Posterior vena cava (tissue), 2 donors: Measurements from ENCODE around the gene ANKRD31. TPM values are rescaled to one million over a fixed set of nuclear protein-coding genes. Genes with fewer than 3 reads are reported as not detected.

ENCODE experiments used
- DNase-seq: peaks from one replicate; pipeline ENCODE4 v3.0.0-alpha.2; 2020; ENCODE audit warnings: low spot score
- intact Hi-C, 2 donors: fragments of 100-400 bp; cut with DNase I; formaldehyde crosslinking; loops; one replicate each; pipeline versions ENCODE4 v1.14.1 to v1.14.2; 2022 to 2023
- total RNA-seq, 2 donors: library from RNA; stranded (reverse); fragmentation: NEBNext Ultra II Directional; extraction: Animal tissue kit (Norgen Biotek cat#: 25700); gene quantifications; one replicate each; pipeline ENCODE4 v1.2.1, GENCODE V29; 2021
- donor health status: DM: yes; HTN: yes; CAD: no.
- donor health status: DM: yes; HTN: yes; CAD: no.

ANKRD31 gene
- total RNA-seq, 2 donors from 2014 or later: 0.19 to 0.42 TPM

GRCh38 chr5:75049456-75050351, 187.0 kb downstream of the ANKRD31 start:
- DNase-seq: no peak
- intact Hi-C loops: no loop called here

DNA sequence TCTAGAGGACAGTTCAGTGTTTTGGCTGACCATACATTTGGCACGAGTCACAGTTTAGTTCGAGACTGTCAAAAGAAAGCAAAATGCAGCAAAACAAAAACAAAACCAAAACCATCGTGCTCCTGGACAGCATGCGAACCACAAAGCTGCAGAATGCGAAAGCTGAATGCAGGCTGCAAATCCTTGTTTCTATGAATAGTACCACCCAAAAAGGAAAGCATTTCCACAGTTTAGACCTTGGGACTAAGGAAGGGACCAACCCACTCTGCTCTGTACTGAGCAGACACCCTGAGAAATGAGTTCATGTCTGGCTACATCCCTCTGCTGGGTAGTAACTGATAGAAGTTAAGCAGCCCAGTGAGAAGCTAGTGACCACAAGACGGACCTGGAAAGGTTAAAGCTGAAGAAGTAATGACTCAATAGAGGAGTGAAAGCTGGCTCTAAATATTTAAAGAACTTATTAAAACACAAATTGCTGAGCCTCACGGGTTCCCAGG, 188.2 kb downstream of the ANKRD31 start:
- intact Hi-C loops: no loop called here
- DNase-seq: no peak

DNA sequence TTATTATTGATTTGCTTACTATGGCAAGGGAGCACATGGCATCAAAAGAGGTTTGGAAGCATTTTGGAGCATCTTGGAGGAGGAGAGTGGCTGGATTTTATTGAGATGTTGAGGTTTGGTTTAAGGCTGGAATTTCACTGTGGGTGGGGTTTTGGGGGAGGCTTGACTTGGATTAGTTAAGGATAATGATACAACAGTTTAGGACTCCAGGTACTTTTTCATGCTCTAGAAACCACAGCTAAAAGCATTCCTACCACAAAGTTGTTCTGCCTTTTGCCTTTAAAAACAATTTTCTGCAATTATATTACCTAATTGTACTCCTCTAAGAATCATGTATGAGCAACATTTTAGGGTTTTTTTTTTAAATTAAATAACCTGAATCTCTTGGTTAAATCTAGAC, 189.3 kb downstream of the ANKRD31 start:
- intact Hi-C loops: no loop called here
- DNase-seq: no peak

DNA sequence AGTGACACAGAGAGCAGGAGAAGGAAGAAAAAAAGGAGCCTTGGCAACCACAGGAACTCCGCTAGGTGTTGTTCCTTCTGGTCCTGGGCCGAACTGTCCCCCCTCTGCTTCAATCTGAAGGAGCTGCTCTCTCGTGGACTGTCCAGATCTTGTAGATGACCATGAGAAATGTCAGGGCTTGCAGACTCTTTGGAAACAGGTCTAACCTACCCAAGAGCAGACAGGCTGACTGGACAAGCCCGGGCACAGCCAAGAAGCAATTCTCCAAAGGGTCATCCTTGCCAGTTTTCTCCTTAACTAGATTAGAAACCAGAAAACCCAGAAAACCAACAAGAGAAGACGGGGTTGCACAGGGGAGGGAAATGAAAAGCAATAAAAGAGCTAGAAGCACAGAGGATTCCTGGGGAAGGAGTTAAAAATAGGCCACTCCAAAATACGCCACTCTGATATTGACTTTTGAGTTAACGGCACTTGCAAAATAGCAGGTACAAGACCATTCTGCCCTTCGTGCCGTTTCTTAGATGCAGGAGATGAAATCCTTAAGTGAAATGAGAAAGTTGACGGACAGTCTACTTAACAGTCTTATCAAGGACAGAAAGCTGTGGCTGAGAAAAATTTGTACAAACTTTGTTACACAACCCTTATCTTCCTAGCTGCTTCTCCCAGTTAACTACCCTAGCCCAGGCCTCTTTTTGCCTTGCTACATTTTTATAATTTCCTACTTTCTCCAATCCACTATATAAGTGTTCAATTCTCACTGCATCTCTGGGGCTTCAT, 190.1 kb downstream of the ANKRD31 start:
- intact Hi-C loops: no loop called here
- DNase-seq: no peak

- DNase-seq: no peak
- intact Hi-C loops: no loop called here
Measured at GRCh38 chr5:75045071-75045470, 191.6 kb downstream of the ANKRD31 start.

DNA sequence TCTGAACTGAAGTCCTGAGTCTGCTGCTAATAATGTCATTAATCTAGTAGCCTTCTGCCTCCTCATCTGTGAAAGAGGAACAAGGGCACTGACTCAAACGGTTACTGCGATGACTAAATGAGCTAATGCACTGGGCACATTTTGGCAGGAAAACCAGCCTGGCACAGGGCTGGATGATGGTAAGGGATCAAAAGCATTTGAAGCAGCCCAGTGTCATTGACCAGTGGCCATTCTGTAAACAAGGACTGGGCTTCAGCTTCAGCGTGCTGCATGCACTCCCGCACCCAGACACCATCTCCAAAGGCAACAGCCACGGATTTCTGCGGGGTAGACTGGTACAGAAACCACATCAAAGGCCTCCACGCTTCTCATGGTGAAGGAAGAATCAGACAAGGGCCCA, 192.3 kb downstream of the ANKRD31 start:
- no peak for DNase-seq
- intact Hi-C loops: no loop called here

DNA sequence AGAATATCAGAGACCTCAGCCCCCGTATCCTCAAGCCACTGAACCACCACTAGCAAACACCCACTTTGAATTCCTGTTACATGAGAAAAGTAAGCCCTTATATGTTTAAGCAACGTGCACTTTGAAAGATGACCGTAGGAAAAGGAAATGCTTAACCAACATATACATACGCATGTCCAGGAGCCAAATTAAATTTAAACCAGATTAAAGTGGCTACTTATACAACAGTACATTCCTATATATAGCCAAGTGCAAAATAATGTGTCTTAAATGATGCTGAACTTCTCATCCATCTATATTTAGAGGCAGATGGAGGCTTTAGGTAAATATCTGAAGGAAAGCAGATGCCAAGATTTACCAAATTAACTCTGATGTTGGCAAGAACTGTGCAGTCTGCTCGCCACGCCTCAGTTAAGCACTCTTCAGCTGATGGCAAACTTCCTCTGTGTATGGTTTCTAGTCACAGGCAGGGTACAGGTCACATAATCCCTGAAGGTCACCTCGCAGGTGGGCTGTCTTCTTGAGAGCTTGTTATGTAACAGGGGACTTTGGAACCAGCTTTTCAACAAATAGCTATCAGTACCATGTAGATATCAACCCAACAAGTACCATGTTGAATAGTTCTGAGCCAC, 192.9 kb downstream of the ANKRD31 start:
- DNase-seq: no peak
- intact Hi-C loops: no loop called here

DNA sequence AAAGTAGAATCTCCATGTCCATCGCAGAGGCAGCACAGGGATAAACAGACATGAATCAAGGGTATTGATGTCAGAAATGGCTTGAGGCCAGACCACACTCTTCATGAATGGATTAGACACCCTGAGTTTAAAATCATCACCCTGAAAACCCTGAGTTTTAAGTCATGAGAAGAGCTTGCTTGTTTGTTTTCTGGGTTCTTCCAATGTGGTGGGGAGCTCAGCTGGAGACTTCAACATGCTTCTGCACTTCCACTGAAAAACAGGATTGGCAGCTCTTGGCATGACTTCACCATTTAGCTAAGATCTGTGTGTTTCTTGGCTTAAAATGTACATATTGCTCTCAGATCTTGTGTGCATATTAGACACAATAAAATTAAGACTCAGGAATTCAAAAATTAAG, 194.2 kb downstream of the ANKRD31 start:
- intact Hi-C loops: no loop called here
- DNase-seq: no peak

- DNase-seq: no peak
- intact Hi-C loops: no loop called here
Measured at GRCh38 chr5:75040973-75041372, 195.7 kb downstream of the ANKRD31 start.

- intact Hi-C loops: loop anchor here in 1 of 2 donors (10.0 kb wide), 1 partner anchor 1858 kb away; no protein-coding TSS in a partner anchor
- DNase-seq: no peak
Measured at GRCh38 chr5:75037106-75037505, 199.6 kb downstream of the ANKRD31 start.

- no peak for DNase-seq
- intact Hi-C loops: loop anchor here in 1 of 2 donors (10.0 kb wide), 1 partner anchor 1861 kb away; no protein-coding TSS in a partner anchor
Measured at GRCh38 chr5:75034137-75034739, 202.4 kb downstream of the ANKRD31 start.

DNA sequence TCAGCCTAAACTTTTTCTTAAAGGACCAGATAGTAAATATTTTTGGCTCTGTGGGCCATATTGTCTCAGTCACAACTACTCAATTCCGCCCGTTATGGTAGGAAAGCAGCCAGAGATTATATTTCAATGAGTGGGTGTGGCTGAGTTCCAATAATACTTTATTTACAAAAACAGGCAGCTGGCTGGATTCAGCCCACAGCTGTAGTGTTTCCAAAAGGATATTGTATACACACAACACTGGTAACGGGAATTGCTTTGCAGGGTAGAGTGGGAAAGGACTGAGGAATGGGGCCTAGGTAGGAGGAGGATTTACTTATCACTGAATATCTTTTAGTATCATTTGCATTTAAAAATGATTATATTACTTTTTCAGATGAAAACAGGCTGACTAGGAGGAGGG, 205.3 kb downstream of the ANKRD31 start:
- intact Hi-C loops: loop anchor here in 1 of 2 donors (10.0 kb wide), 1 partner anchor 1863 kb away; no protein-coding TSS in a partner anchor
- DNase-seq: no peak

GRCh38 chr5:75028090-75028489, 208.6 kb downstream of the ANKRD31 start:
- intact Hi-C loops: no loop called here
- DNase-seq: no peak

- intact Hi-C loops: no loop called here
- no peak for DNase-seq
Measured at GRCh38 chr5:75023368-75024159, 213.1 kb downstream of the ANKRD31 start.

DNA sequence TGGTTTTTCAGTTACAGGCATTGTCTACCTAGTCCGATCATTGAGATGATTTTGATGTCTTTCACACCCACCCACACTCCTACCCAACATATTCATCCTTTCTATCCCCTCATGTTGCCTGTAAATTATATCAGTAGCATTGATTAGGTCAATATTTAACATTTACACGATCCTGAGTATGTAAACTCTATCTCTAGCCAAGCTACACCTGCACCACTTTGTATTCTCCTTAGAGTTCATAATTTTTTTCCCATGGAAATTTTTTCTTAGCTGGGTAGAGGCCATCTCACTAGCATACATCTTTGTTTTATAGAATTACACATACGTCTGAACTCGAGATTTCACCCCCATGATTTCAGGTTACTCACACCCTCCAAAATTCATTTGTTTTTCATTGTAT, 214.9 kb downstream of the ANKRD31 start:
- no peak for DNase-seq
- intact Hi-C loops: no loop called here

- intact Hi-C loops: no loop called here
- DNase-seq: no peak
Measured at GRCh38 chr5:75021219-75021618, 215.5 kb downstream of the ANKRD31 start.

- intact Hi-C loops: no loop called here
- DNase-seq: no peak
Measured at GRCh38 chr5:75020016-75020656, 216.5 kb downstream of the ANKRD31 start.
